Measurements from ENCODE around the gene HMGXB3. TPM values are rescaled to one million over a fixed set of nuclear protein-coding genes. Genes with fewer than 3 reads are reported as not detected.

HMGXB3 gene
- total RNA-seq, 1 experiment from 2014 or later, result 26.9 TPM

DNA sequence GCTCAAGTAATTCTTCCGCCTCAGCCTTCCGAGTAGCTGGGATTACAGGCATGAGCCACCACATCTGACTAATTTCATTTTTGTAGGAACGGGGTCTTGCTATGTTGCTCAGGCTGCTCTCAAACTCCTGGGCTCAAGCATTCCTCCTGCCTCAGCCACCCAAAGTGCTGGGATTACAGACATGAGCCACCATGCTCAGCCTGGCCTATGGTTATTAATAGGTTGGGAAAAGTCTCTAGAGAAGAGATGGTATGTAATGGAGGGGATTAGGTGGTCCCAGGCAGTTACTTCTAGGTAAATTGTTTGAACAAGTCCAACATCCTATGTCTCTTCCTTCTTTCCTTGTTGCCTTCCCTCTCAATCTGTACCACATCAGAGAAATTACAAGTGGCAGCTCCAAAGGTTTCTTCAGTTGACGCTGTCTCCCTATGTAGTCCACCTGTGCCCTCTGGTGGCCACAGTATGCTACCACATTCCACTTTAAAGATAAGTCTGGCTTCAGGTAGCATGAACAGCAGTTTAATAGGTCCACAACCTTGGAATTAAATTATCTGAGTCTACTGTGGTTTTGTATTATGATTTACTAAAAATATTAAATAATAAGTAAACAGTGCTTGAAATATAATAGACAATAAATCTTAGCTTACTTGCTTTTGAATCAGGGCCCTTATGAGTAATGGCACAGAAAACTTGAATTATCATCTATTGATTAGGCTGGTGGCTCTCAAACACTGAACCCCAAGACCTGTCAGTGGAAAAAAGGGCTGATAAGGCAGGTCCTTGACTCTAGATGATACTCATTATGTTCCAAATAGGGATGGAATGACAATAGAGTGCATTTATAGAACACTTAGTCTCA lies 9.8 kb upstream of the HMGXB3 start:
- no CpG with 5 or more reads among the region's 4 CpGs for WGBS (ENCODE audit: extremely low coverage, insufficient read length, low lambda C conversion rate)
- Mint-ChIP-seq H3K9me3 (no peaks in the 10 kb centered on the region), H3K4me3 (no peak overlapping the region), H3K27me3 (ENCODE audit: low read depth) (no peaks in the 10 kb centered on the region), H3K36me3 (ENCODE audit: insufficient read depth in 1 of 3, low read depth in 3 of 3) (peaks cover 0 to 7% (median 0%) of the 10 kb centered on the region in 3 experiments; a peak in 3 of 7 replicates), H3K27ac (no peak overlapping the region), H3K4me1 (no peaks in the 10 kb centered on the region)
- Histone ChIP-seq H3K14ac (ENCODE audit: insufficient read depth, low read length) (no peak overlapping the region), H3K18ac (ENCODE audit: insufficient read length, low read depth, low read length) (no peak overlapping the region), H2BK20ac (ENCODE audit: low read depth, low read length, poor library complexity, severe bottlenecking) (no peak overlapping the region), H3K79me2 (ENCODE audit: insufficient read depth, low read length) (no peaks in the 10 kb centered on the region), H3T11ph (ENCODE audit: low read length) (no peak overlapping the region), H3K4me1 (ENCODE audit: insufficient read depth, low read length) (no peaks in the 10 kb centered on the region), H2AK5ac (ENCODE audit: insufficient read length, low read length) (no peak overlapping the region), H3K23me2 (ENCODE audit: insufficient read length, low read depth, low read length, poor library complexity, severe bottlenecking) (no peaks in the 10 kb centered on the region), H3K9ac (ENCODE audit: extremely low read depth, insufficient read length, low read length) (no peak overlapping the region), H2BK120ac (ENCODE audit: low read depth, low read length, poor library complexity, severe bottlenecking) (no peak overlapping the region), H4K91ac (ENCODE audit: insufficient read length, low read depth, low read length) (no peak overlapping the region), H2BK15ac (ENCODE audit: low read depth, low read length) (no peak overlapping the region), H4K8ac (replicated peaks; ENCODE audit: insufficient read length, low read depth, low read length) (no peak overlapping the region), H2AFZ (ENCODE audit: low read length) (no peak overlapping the region), H2BK5ac (ENCODE audit: insufficient read length, low read length) (no peak overlapping the region), H4K5ac (ENCODE audit: insufficient read length, low read depth, low read length) (no peak overlapping the region), H3K4ac (ENCODE audit: low read depth, low read length) (no peak overlapping the region), H3K79me1 (ENCODE audit: insufficient read depth, low read depth, low read length, poor library complexity, severe bottlenecking) (no peaks in the 10 kb centered on the region), H3K27me3 (ENCODE audit: insufficient read depth, low read length) (no peaks in the 10 kb centered on the region), H3K4me2 (ENCODE audit: insufficient read depth, insufficient read length, low read length) (no peak overlapping the region), H3K9me3 (ENCODE audit: control insufficient read depth, low read depth, low read length) (no peaks in the 10 kb centered on the region), H2BK12ac (ENCODE audit: insufficient read length, low read depth, low read length) (no peak overlapping the region), H4K20me1 (ENCODE audit: control insufficient read depth, insufficient read depth, insufficient read length) (no peaks in the 10 kb centered on the region), H3K27ac (ENCODE audit: insufficient read length, low read depth, low read length) (no peak overlapping the region), H3K23ac (ENCODE audit: insufficient read length, low read depth, low read length) (no peak overlapping the region), H3K56ac (ENCODE audit: insufficient read length, low read depth, low read length) (no peak overlapping the region)
- DNase-seq, result peak; percentile 67
- TF ChIP-seq, protein P1, sequence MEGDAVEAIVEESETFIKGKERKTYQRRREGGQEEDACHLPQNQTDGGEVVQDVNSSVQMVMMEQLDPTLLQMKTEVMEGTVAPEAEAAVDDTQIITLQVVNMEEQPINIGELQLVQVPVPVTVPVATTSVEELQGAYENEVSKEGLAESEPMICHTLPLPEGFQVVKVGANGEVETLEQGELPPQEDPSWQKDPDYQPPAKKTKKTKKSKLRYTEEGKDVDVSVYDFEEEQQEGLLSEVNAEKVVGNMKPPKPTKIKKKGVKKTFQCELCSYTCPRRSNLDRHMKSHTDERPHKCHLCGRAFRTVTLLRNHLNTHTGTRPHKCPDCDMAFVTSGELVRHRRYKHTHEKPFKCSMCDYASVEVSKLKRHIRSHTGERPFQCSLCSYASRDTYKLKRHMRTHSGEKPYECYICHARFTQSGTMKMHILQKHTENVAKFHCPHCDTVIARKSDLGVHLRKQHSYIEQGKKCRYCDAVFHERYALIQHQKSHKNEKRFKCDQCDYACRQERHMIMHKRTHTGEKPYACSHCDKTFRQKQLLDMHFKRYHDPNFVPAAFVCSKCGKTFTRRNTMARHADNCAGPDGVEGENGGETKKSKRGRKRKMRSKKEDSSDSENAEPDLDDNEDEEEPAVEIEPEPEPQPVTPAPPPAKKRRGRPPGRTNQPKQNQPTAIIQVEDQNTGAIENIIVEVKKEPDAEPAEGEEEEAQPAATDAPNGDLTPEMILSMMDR (conservative IDR thresholded peaks at IDR 0.05), result peak; percentile 94

Data from H9 (cell line).